Panc1 (cell line): ENCODE data around the gene SCN8A. TPM values are rescaled to one million over a fixed set of nuclear protein-coding genes. Genes with fewer than 3 reads are reported as not detected.

ENCODE experiments used
- ATAC-seq: fragments of 200-7000 bp; cut with Tn5 transposase; 2 replicates; pipeline ENCODE4 v1.9.1; 2020; ENCODE audit warnings: mild to moderate bottlenecking, moderate library complexity
- BruUV-seq: library from RNA; stranded (reverse); fragments of 400-500 nt; replicated peaks from 2 replicates; lab custom pipeline; 2021; lab: Mats Ljungman, UMichigan
- CTCF ChIA-PET: fragments of 300-600 bp; sonication (Branson Sonifier 250); formaldehyde crosslinking; loops from one replicate; lab custom pipeline; 2022; ENCODE audit warnings: antibody characterized with exemption; lab: Charles Lee
- POLR2A ChIA-PET: fragments of 300-600 bp; sonication (Branson Sonifier 250); formaldehyde crosslinking; loops from one replicate; lab custom pipeline; 2022; ENCODE audit warnings: antibody characterized with exemption; lab: Charles Lee
- DNase-seq: peaks from one replicate; pipeline ENCODE4 v3.0.0-alpha.2; 2010; ENCODE audit warnings: low read depth, low spot score
- H3K27ac ChIP-seq: 2 replicates; pipeline ENCODE4 v1.5.1; 2011; ENCODE audit warnings: mild to moderate bottlenecking, low read length, inconsistent platforms
- H3K27me3 ChIP-seq: fragments of 200-500 bp; sonication (Bioruptor generic); 2 replicates; pipeline ENCODE4 v1.6.0; 2014; ENCODE audit warnings: low read length, inconsistent platforms; ENCODE audit not compliant: control insufficient read depth, insufficient read depth
- H3K36me3 ChIP-seq: fragments of 200-500 bp; sonication (Bioruptor generic); 2 replicates; pipeline ENCODE4 v1.5.1; 2014; ENCODE audit warnings: inconsistent platforms, mild to moderate bottlenecking, low read length, moderate library complexity; ENCODE audit not compliant: control insufficient read depth, insufficient read depth
- H3K4me1 ChIP-seq: 2 replicates; pipeline ENCODE4 v1.5.1; 2011; ENCODE audit warnings: inconsistent platforms, mild to moderate bottlenecking, low read length, moderate library complexity; ENCODE audit not compliant: control insufficient read depth, insufficient read depth
- H3K4me3 ChIP-seq, 2 experiments: 2 replicates each; pipeline ENCODE4 v1.5.1; 2011 to 2012; ENCODE audit warnings: low read depth in 2 of 2, low read length in 2 of 2, mild to moderate bottlenecking in 2 of 2, inconsistent platforms in 1 of 2, moderate library complexity in 1 of 2
- H3K9me3 ChIP-seq: fragments of 200-500 bp; sonication (Bioruptor generic); 2 replicates; pipeline ENCODE4 v1.5.1; 2014; ENCODE audit warnings: low read depth, mild to moderate bottlenecking, inconsistent platforms, low read length, moderate library complexity; ENCODE audit not compliant: control insufficient read depth, insufficient read depth
- POLR2AphosphoS5 ChIP-seq: IDR thresholded peaks from 2 replicates; pipeline ENCODE4 v1.6.1; 2012; ENCODE audit warnings: mild to moderate bottlenecking, low read depth, low read length, moderate library complexity
- SIN3A ChIP-seq: IDR thresholded peaks from 2 replicates; pipeline ENCODE4 v1.6.1; 2012; ENCODE audit warnings: low read depth, mild to moderate bottlenecking, low read length, moderate library complexity, borderline replicate concordance; ENCODE audit not compliant: insufficient read depth
- TCF7L2 ChIP-seq: IDR thresholded peaks from 2 replicates; pipeline ENCODE4 v1.6.1; 2011; ENCODE audit warnings: mild to moderate bottlenecking, low read depth, low read length, inconsistent platforms
- in situ Hi-C: cut with HindIII; loops from 2 replicates; pipeline ENCODE4 v1.10.0; 2016; ENCODE audit warnings: low sequenced_read_pairs, low pct_unique_long_range_greater_than_20kb
- intact Hi-C: fragments of 100-400 bp; cut with micrococcal nuclease; formaldehyde crosslinking; loops from one replicate; pipeline ENCODE4 v1.10.0; 2022; ENCODE audit not compliant: unreplicated experiment
- total RNA-seq: library from RNA; stranded (reverse); gene quantifications from one replicate; pipeline ENCODE4 v1.2.1, GENCODE V29; 2021; ENCODE audit not compliant: unreplicated experiment
- TF ChIP-seq, protein P1 (sequence below): fragments of 450-650 bp; IDR thresholded peaks from 2 replicates; pipeline ENCODE4 v1.5.1; 2017; ENCODE audit warnings: mild to moderate bottlenecking
- TF ChIP-seq, protein P2 (sequence below), 2 experiments: IDR thresholded peaks; 2 replicates each; pipeline ENCODE4 v1.6.1; 2011 to 2012; ENCODE audit warnings: low read depth in 2 of 2, control low read depth in 1 of 2, low read length in 1 of 2, mild to moderate bottlenecking in 1 of 2, moderate library complexity in 1 of 2; ENCODE audit not compliant: insufficient read depth in 1 of 2

Gene SCN8A
- total RNA-seq, 1 experiment from 2014 or later: 8.6 TPM

DNA sequence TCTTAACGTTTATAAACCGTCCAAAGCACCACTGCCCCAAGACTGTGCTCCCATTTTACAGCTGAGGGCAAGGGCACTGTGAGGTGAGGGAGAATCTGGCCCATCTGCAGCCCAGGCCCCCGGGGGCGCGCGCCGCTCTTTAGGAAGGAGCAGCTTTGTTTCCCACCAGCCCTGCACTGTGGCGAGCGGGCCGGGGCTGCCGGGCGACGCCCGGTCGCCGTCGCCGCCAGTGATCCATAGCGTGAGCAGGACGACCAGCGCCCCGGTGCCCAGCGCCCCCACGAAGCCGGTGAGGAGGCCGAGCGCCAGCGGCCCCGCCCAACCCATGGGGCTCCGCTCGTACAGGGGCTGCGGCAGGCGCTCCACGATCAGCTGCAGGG, 222.9 kb downstream of the SCN8A start:
- ATAC-seq: peak; percentile 70
- Histone ChIP-seq H3K9me3 (no peaks in the 10 kb centered on the region), H3K27ac (peak overlapping the region; percentile 19; the same call in 1 of the 2 replicates), H3K4me3 (peak overlapping the region; percentile 37 to 46), H3K27me3 (no peaks in the 10 kb centered on the region), H3K4me1 (no peaks in the 10 kb centered on the region; the same call in none of the 2 replicates), H3K36me3 (no peaks in the 10 kb centered on the region)
- CTCF ChIA-PET: interaction anchor here (0.6 kb wide), 3 partner anchors 58 to 396 kb away, joined by 3 to 4 read pairs (median 3); no protein-coding TSS in a partner anchor
- POLR2A ChIA-PET: interaction anchor here (0.7 kb wide), 1 partner anchor 87 kb away, joined by 8 read pairs; no protein-coding TSS in a partner anchor
- no peak for DNase-seq
- in situ Hi-C loops: no loop called here
- no TSS peak for BruUV-seq
- intact Hi-C loops: no loop called here
- TF ChIP-seq, protein P1, sequence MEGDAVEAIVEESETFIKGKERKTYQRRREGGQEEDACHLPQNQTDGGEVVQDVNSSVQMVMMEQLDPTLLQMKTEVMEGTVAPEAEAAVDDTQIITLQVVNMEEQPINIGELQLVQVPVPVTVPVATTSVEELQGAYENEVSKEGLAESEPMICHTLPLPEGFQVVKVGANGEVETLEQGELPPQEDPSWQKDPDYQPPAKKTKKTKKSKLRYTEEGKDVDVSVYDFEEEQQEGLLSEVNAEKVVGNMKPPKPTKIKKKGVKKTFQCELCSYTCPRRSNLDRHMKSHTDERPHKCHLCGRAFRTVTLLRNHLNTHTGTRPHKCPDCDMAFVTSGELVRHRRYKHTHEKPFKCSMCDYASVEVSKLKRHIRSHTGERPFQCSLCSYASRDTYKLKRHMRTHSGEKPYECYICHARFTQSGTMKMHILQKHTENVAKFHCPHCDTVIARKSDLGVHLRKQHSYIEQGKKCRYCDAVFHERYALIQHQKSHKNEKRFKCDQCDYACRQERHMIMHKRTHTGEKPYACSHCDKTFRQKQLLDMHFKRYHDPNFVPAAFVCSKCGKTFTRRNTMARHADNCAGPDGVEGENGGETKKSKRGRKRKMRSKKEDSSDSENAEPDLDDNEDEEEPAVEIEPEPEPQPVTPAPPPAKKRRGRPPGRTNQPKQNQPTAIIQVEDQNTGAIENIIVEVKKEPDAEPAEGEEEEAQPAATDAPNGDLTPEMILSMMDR: no peak
- TF ChIP-seq, protein P2, sequence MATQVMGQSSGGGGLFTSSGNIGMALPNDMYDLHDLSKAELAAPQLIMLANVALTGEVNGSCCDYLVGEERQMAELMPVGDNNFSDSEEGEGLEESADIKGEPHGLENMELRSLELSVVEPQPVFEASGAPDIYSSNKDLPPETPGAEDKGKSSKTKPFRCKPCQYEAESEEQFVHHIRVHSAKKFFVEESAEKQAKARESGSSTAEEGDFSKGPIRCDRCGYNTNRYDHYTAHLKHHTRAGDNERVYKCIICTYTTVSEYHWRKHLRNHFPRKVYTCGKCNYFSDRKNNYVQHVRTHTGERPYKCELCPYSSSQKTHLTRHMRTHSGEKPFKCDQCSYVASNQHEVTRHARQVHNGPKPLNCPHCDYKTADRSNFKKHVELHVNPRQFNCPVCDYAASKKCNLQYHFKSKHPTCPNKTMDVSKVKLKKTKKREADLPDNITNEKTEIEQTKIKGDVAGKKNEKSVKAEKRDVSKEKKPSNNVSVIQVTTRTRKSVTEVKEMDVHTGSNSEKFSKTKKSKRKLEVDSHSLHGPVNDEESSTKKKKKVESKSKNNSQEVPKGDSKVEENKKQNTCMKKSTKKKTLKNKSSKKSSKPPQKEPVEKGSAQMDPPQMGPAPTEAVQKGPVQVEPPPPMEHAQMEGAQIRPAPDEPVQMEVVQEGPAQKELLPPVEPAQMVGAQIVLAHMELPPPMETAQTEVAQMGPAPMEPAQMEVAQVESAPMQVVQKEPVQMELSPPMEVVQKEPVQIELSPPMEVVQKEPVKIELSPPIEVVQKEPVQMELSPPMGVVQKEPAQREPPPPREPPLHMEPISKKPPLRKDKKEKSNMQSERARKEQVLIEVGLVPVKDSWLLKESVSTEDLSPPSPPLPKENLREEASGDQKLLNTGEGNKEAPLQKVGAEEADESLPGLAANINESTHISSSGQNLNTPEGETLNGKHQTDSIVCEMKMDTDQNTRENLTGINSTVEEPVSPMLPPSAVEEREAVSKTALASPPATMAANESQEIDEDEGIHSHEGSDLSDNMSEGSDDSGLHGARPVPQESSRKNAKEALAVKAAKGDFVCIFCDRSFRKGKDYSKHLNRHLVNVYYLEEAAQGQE (IDR thresholded peaks at IDR 0.05; ENCODE audit: insufficient read depth in 1 of 2, low read depth in 2 of 2, low read length in 1 of 2): no peak
- no peak for TF ChIP-seq TCF7L2
- TF ChIP-seq POLR2AphosphoS5: no peak
- no peak for TF ChIP-seq SIN3A

DNA sequence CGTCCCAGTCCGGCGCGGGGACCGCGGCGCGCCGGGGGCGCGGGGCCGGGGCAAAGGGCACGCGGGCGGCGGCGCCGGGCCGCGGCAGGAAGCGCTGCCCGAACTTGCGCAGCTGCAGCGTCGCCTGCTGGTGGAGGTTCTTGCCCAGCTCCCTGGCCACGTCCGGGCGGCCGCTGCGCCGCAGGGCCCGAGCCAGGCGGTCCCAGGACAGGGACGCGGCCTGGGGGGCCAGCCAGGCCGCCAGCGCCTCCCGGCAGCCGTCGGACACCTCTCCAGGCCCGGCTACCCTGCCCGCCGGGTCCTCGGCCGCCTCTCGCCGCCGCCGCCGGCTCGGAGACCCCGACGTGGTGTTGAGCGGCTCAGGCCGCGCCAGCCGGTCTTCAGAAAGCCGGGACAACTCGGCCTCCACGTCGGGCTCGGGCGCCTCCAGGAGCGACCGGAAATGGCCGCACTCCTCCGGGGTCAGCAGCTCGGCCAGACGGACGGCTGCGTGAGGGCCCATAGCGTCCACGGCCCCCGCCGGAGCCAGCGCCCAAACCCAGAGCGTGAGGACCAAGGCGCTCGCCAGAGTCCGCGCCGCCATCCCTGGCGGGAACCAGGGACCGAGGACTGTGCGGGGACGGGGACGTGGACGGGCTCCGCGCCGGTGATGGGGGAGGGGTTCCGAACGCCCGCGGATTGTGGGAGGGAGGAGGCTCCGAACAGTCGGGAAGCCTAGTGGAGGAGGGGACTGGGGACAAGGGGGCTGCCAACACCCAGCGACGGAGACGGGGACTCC, 223.5 kb downstream of the SCN8A start:
- peak overlapping the region; percentile 46 to 52 for H3K4me3 ChIP-seq

More for the DNA sequence above, 223.5 kb downstream of the SCN8A start:
- ChIA-PET CTCF (interaction anchor here (0.6 kb wide), 2 partner anchors 210 to 396 kb away, joined by 3 to 4 read pairs; no protein-coding TSS in a partner anchor), POLR2A (interaction anchor here (0.6 to 0.7 kb wide), 3 partner anchors 86 to 1142 kb away, joined by 3 to 8 read pairs (median 3); no protein-coding TSS in a partner anchor)
- H3K27me3 ChIP-seq: no peaks in the 10 kb centered on the region
- intact Hi-C loops: no loop called here
- peak; percentile 94 for ATAC-seq
- DNase-seq: no peak
- in situ Hi-C loops: no loop called here
- no peaks in the 10 kb centered on the region for H3K36me3 ChIP-seq
- no peak for TF ChIP-seq TCF7L2
- TF ChIP-seq, protein P1: peak; percentile 97
- TF ChIP-seq SIN3A: 0 out of 2 replicates have a peak, but pooled peaks have one; percentile 56
- TF ChIP-seq, protein P2 (IDR thresholded peaks at IDR 0.05; ENCODE audit: insufficient read depth in 1 of 2, low read depth in 2 of 2, low read length in 1 of 2): peak in 1 of 2 experiments; percentile 56; a peak in 1 of 4 replicates
- peak; percentile 49; the same call in 1 of the 2 replicates for TF ChIP-seq POLR2AphosphoS5
- no TSS peak for BruUV-seq
- no peaks in the 10 kb centered on the region; the same call in none of the 2 replicates for H3K4me1 ChIP-seq
- peak overlapping the region; percentile 58 for H3K27ac ChIP-seq
- H3K9me3 ChIP-seq: no peaks in the 10 kb centered on the region
